Left lobe of liver (tissue), 2 donors: Measurements from ENCODE around the gene CUX1. TPM values are rescaled to one million over a fixed set of nuclear protein-coding genes. Genes with fewer than 3 reads are reported as not detected.
"Not testable (repeated sequence)": the region's sequence is repeated elsewhere in the genome, so short reads cannot be mapped to it uniquely, and the experiment has no call there.

ENCODE experiments used
- ATAC-seq: fragments of 200-7000 bp; cut with Tn5 transposase; one replicate; pipeline ENCODE4 v1.9.1; 2020; ENCODE audit warnings: mild to moderate bottlenecking, moderate library complexity
- DNase-seq: peaks from one replicate; pipeline ENCODE4 v3.0.0-alpha.2; 2020; ENCODE audit warnings: low spot score
- total RNA-seq: library from RNA; stranded (reverse); gene quantifications from one replicate; pipeline ENCODE4 v1.2.1, GENCODE V29; 2021
- donor health status: DM: no; HTN: no; CAD: no; lungs with moderate emphysema.
- donor health status: DM: no; HTN: yes; CAD: no.

The CUX1 gene
- total RNA-seq, 1 donor from 2014 or later: 42.0 TPM

DNA sequence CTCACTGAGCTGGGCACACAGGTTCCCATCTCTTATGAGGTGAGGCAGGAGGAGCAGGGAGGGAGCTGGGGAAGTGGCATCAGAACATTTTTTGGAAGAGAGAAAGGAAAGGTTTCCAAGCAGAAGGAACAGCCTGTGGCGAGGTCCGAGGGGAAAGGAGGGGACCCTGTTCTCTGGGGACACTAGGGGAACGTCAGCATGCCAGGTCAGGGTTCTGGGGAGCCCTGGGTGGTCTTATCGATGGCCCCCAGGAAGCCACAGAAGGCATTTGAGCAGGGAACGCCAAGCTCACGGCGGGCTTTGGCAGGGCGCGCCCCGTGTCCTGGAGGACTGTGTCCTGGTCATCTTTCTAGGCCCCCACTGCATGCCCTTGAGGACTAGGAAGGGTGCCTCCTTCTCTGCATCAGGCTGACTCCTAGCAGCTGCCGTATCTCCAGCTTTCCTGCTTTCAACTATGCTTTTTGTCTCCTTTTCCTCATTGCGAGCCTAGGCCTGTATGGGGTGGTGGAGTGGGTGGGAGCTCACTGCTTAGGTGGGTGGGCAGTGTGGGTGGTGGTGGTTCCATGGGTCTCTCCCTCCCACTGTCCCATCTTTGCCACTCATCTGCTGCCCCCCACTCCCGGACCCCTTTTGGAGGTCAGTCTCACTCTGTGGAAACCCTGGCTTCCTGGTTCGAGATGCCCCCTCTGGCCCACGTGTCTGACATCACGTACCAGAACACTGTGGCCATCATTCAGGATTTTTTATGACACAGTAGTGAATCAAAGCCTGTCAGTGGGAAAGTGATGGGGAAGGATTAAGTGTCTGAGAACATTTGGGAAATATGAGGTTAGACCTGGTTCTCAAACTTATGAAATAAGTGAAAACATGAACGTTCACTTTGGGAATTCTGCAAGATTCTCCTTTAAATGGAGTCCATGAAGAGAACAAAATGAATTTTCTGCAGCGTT is 89.1 kb downstream of the CUX1 start:
- DNase-seq: no peak

DNA sequence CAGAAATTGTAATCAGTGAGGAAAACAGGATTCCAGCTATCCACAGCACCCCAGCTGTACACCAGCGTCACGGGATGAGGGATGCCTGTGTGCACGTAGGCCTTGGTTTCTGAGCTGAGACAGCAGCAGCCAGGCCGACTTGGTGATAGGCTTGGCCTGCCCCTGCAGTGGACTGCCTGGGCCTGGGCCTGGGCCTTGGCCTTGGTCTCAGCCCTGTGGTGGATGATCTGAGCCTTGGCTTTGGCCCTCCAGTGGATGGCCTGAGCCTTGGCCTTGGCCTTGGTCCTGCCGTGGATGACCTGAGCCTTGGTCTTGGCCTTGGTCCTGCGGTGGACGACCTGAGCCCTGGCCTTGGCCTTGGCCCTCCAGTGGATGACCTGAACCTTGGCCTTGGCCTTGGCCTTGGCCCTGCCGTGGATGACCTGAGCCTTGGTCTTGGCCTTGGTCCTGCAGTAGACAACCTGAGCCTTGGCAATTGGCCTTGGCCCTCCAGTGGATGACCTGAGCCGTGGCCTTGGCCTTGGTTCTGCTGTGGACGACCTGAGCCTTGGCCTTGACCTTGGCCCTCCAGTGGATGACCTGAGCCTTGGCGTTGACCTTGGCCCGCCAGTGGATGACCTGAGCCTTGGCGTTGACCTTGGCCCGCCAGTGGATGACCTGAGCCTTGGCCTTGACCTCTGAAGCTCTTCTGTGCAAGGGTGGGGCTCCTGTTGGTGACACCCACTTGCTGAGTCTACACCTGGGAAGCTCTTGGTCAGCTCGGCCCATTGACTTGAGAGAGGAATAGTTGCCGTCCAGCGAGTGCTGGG is 93.8 kb downstream of the CUX1 start:
- DNase-seq (peak; percentile 50), ATAC-seq (peak; percentile 7)

More for the DNA sequence above, 89.1 kb downstream of the CUX1 start:
- no peak for ATAC-seq

DNA sequence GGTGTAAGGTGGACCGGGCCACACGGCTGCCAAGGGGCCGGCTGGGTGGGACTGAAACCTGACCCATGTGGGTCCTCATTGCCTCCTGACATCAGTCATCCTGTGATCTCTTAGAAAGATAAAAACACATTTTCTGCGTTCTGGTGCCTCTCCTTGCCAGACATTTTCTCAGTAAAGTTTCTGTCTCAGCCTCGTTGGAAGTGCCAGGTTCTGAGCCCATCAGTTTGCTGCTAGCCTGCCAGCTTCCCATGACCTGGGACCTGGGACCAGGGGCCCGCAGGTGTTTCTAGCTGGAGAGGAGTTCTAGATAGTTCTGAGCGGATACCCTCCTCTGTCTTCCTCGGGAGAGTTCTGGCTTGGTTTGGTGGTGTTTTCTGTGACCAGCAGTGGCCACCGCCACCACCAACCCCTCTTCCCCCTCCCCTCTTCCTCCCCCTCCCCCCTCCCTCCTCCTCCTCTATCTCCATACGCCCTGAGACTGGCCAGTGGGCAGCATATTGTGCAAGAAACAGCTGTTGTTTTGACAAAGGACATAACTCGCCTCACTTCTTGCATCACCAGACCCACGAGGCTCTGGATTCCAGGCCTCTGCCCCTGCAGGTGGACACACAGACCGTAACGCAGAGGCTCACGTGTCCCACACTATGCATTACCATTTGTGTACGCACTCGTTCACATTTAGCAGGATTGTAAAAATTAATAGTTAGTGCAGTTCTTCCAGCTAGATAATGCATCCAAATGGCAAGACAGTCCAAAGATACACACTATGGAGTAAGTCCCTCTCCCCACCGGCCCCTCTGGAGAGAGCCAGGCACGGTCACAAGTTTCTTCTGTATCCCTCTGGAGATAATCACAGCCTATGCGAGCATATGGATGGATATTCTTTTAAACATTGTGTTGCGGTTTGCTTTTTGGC is 94.6 kb downstream of the CUX1 start:
- ATAC-seq (peak; percentile 66), DNase-seq (peak; percentile 84)

DNA sequence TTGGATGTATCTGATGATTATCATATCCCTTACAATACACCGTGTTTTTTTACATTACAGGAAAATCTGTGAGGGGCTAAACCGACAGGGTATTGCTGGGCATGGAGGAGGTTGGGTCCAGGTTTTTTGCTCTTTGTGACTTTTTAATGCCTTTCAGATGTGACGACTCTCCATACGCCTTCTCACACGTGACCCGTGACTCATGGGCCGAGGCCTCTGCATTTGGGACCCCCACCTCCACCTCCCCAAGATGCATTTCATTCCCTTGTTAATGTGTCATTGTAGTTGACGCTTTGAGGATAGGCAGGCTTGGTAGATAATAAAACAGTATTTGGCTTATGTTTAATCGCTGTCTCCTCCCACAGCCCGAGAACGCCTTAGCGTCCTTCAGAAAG is 95.3 kb downstream of the CUX1 start:
- DNase-seq: no peak
- ATAC-seq: no peak

DNA sequence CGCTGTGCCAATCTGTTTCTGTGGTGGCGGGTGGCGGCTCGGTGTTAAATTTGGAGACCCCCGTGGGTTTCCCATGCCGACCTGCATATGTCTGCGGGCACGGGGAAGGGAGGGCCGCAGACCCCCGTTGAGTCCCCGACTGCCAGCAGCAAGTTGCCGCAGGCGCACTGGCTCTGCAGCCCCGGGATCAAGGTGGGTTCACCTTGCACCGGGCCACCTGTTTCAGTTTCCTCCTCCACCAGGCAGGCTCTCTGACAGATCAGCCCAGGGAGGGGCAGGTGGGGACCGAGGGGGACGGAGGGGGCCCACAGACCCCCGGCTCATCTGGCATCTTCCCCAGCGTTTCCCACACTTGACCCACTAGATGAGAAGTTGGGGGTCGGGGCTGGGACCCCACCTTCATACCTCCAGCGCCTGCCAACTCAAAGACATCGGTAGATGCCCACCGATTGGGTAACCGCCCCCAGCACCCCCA is 95.9 kb downstream of the CUX1 start:
- DNase-seq: no peak
- no peak for ATAC-seq

DNA sequence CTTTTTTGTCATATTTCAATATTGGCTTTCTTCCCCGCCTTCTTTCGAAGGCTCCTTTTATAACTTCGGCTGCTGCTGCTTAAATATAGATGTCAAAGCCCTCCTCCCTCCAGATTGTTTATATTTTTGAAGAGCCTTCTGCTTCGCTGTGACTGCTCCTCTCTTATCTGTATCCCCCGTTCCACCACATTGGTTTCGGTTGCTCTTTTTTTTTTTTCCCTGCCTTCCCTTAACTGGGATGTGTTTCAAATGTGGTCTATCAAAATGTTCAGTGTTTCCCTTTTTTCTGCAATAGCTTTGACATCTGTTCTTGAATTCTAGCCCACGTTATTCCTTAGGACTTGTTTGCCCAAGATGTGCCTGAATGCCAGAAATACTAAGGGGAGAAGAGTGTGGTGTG is 96.4 kb downstream of the CUX1 start:
- DNase-seq: no peak
- ATAC-seq: no peak

DNA sequence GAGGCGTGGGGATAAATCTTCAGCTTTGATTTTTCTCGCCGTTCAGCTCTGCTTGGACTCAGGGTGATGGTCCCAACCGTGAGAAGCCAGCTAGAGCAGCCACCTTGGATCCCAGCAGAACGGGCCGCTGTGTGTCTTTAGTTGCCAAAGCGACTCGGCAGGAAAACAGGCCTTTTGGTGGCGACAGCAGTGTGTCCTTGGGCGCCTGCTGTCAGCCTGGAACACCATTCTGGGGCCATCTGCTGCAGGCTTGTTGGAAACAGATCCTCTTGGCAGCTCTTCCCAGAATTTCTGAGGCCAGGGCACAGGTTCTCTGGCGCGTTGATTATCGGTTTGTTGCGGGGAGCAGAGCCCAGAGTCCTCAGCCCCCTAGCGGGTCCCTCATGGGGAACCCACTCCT is 97.6 kb downstream of the CUX1 start:
- DNase-seq (peak; percentile 83), ATAC-seq (peak; percentile 83)

DNA sequence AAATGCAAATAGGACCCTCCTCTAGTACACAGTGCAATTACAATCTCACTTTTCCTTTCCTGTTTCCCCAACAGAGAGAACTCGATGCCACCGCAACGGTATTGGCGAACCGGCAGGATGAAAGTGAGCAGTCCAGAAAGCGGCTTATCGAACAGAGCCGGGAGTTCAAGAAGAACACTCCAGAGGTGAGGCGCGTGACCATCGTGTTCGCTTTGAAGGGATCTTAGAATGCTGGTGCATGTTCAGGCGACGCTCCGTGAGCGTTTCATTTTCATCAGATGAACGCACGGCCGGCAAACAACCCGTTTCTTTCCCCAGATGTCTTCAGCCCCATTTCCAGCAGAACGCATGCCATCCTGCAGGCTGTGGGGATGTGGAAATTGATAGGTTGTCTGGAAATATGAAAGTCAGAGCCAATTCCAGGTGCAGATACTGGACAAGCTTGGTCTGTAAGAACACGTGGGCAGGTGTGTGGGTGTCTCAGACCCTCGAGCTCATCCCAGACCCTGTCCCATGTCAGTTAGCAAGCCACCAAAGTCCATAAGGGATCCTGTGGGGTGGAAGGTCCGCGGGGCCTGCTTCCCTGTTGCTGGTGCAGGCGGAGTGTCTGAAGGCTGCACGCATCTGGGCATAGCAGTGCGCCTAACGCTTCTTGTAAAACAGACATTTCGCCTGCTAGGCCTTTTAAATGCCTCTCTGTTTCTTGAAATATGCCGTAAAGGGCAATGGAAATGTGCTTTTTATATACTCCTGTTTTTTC is 98.8 kb downstream of the CUX1 start:
- ATAC-seq: no peak
- DNase-seq: no peak

DNA sequence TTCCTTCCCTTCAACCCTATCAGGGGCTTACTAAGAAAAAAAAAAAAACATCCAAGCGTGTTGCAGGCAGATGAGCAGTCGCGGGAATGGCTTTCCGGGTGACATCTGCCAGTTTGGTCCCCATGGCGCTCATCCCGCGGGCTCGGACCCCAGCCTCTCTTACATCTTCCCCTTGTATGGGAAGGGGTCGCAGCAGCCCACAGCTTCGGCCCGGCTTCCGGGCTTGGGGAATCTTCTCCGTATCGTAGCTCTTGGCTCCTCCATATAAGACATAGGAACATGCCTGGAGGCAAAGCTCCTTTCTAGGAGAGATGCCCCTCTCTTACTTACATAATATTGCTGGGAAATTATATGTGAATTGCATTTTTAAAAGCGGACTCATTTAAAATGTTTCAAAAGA is 99.5 kb downstream of the CUX1 start:
- ATAC-seq: no peak
- no peak for DNase-seq

DNA sequence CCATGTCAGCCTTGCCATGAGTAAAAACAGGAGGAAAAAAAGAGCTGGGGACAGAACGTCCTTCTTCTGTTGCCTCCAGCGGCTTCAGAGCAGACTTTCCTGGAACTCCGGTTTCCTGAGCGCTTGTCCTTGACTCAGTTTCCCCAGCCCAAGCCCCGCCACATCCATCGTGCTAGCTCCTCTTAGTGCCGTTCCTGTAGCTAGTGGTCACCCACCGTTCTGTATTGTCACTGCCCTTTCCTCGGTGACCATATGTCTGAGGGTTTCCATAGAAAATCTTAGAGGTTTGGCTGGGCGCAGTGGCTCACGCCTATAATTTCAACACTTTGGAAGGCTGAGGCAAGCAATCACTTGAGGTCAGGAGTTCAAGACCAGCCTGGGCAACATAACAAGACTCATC is 100.1 kb downstream of the CUX1 start:
- DNase-seq (no peak), ATAC-seq (no peak)

DNA sequence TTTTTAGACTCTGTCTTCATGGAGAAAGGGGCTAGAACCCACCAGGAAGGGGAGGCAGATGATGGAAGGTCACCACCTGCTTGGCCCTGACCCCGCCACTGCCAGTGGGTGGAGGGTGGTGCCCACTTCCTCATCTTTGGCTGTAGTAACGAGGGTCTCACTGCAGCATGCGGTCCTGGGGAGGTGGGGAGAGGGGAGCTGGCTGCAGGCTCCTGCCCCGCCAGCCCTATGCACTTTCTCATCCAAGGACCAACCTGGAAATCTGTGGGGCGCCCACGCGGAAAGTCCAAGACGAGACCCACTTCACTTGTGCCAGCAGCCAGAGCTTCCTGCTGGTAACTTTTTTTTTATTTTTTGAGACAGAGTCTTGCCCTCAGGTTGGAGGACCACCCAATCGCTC is 101.0 kb downstream of the CUX1 start:
- DNase-seq: no peak

DNA sequence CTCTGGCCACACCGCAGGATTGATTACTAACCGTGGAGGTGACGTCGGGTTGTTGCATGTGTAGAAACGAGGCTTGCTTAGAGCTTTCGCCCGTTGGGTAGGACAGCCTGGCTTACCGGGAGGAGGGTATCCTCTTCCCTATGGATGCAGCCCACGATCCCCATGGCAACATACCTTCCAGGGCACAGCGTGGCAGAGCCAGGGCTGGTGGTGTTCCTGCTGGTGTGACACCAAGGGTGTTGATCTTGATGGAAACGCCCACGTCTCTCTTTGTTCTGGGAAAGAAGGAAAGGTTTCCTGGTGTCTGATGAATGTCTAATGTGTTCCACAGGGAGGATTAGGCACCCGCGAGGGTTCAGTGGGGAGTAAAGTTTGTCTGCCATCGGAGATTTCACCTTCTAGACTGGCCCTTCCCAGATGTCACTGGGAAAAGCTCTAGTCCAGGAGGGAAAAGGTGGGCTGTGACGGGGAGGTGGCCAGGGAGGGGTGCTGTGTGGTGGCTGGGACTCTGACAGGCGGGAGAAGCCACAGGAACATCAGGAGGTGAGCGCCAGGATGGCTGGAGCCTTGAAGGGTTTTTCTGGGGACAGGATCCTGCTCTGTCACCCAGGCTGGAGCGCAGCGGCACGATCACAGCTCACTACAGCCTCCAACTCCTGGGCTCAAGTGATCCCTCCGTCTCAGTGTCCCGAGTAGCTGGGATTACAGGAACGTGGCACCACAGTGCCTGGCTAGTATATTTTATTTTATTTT is 102.1 kb downstream of the CUX1 start:
- DNase-seq: no peak
- ATAC-seq: no peak

More for the DNA sequence above, 101.0 kb downstream of the CUX1 start:
- no peak for ATAC-seq

DNA sequence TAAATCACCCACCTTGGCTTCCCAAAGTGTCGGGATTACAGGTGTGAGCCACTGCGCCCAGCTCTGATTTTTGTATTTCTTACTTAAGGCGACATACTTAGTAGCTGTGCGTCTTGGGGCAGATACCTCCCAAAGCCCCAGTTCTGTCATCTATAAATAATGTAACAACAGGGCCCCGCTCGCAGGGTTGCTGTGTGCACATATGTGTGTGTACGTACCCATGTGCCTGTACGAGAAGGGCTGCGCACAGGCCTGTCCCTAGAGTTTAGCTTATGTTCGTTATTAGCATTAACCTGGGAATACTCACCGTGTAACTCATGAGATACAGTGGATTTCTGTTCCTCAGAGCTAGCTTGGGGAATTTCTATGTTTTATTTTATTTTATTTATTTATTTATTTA is 103.6 kb downstream of the CUX1 start:
- no peak for DNase-seq
- no peak for ATAC-seq

DNA sequence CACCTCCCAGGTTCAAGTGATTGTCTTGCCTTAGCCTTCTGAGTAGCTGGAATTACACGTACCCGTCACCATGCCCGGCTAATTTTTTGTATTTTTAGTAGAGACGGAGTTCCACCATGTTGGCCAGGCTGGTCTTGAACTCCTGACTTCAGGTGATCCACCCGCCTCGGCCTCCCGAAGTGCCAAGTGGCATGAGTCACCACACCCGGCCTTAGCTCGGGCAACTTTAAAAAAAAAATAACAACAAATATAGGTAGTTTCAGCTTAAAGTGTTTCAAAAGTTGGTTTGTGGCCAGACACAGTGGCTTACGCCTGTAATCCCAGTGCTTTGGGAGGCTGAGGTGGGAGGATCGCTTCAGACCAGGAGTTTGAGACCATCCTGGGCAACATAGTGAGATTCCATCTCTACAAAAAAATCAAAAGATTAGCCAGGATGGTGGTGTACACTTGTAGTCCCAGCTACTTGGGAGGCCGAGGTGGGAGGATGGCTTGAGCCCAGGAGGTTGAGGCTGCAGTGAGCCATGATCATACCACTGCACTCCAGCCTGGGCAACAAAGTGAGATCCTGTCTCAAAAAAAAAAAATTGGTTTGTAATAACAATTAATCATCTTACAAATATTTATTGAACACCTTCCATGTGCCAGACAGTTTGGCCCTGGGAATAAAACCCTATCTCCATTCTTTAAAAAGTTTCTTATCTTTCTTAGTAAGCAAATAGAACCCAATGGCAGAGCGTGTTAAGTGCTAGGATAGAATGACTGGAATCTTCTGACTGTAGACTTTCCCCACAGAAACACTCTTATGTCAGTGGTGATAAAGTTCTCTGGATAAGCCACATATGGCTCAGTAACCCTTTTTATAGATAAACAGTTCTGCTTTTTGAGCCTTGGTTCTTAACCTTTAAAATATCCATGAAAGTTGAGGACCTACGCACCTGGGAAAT is 104.4 kb downstream of the CUX1 start:
- not testable (repeated sequence) for DNase-seq, ATAC-seq

DNA sequence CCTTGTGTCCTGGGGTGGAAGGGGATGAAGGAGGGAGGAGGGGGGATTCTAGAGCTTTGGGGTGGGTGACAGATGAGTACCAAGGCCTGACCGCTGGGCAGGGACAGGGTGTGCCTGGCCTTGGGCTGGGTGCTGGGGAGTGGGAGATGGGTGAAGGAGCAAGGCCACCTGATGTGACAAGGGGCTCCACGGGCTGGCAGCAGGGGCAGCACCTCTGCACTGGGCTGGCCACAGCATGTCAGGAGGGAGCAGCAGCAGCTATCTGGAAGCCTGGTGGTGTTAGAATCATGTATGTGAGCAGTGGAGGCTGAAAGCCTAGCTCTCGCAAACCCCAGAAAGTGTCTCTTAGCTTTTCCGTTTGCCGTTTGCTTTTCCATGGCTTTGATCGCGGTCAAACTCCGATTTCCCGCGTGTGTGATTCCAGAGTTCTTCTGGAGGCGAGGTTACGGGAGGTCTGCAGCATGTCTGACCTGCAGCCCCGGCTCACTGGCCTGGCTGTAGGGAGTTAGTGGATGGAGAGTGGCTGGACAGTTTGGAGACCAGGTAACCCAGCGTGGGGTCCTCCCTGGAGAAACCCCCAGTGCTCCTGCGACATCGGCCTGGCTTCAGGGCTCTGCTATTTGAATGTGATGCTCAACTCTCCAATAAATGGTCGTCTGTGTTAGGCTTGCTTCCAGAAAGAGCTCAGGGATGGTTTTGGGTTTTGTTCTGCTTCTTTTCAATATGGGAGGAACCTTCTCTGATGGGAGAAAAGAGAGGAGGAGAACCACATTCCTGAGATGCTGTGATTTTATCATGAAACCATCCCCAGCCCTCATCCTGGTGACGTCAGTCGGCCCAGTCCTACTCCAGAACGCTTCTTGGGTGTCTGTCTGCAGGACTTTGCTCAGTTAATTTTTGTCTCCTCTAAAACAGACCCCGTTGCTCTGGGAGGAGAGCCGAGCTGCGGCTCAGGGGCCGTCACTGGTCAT is 105.5 kb downstream of the CUX1 start:
- ATAC-seq (no peak), DNase-seq (no peak)

DNA sequence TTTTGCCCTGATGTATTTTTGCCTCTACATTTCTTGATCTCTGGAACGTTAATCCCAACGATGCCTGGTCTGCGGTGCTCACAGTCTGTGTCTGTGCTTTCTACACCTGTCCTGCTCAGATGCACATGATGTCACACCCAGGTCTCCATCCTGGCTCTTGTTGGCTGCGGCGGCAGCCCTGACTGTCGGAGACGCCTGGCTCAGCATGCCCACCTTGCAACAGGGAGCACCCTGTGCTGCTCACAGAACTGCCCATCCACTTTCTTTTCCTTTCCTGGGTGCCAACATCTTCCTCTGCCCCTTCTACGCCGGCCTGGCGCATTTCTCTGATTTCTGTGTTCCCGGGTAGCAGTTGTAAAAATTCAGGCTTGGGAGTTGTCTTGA is 106.2 kb downstream of the CUX1 start:
- no peak for ATAC-seq
- DNase-seq: no peak

DNA sequence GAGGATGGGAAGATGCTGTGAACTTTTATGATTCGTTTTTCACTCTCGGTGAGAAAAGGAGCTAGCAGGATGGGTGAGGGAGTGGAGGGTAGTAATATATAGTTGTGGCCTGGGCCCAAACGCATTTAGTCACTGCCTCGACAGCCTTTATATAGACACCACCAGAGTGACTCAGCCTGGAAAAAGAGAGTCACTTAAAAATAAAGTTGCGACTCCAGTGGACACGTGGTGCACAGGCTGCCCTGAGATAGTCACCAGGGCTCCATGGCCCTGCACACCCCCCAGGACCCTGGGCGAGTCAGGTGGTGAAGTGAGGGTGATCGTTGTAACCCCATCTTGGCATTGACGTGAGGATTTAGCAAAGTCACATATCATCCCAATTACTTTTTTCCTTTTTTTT is 106.7 kb downstream of the CUX1 start:
- DNase-seq (no peak), ATAC-seq (no peak)
